ENCODE measurements around the gene ADAM19.

- TF ChIP-seq CTCF (conservative IDR thresholded peaks at IDR 0.05; ENCODE audit: low read length) (peak; percentile 88), EZH2phosphoT487 (IDR thresholded peaks at IDR 0.05; ENCODE audit: borderline replicate concordance, low read depth, low read length) (no peak)
Measured at GRCh38 chr5:157471709-157472108, 103.9 kb downstream of the ADAM19 start.
